Vagina (tissue), 2 donors: ENCODE results near the gene SLC46A3.

ENCODE experiments used
- CTCF ChIP-seq, 3 experiments: fragments of 450-650 bp in 2 of 3; fragments of 200-600 bp in 1 of 3; sonication (generic) in 1 of 3; IDR thresholded peaks; one replicate each; pipeline ENCODE4 v1.5.1; 2017 to 2019; ENCODE audit warnings: antibody characterized with exemption in 3 of 3, mild to moderate bottlenecking in 2 of 3, moderate library complexity in 2 of 3
- POLR2A ChIP-seq, 2 donors: fragments of 450-650 bp; IDR thresholded peaks; one replicate each; pipeline ENCODE4 v1.6.1; 2017; ENCODE audit warnings: antibody characterized with exemption in 2 of 2, mild to moderate bottlenecking in 2 of 2, moderate library complexity in 2 of 2
- POLR2AphosphoS5 ChIP-seq, 2 donors: sonication (generic); formaldehyde crosslinking; IDR thresholded peaks; one replicate each; pipeline ENCODE4 v1.9.0; 2017; ENCODE audit warnings: antibody characterized with exemption in 2 of 2, mild to moderate bottlenecking in 2 of 2, low read depth in 1 of 2; ENCODE audit not compliant: insufficient read depth in 1 of 2

- TF ChIP-seq CTCF (IDR thresholded peaks at IDR 0.05) (no peak), POLR2AphosphoS5 (IDR thresholded peaks at IDR 0.05; ENCODE audit: insufficient read depth in 1 of 2, low read depth in 1 of 2) (no peak), POLR2A (IDR thresholded peaks at IDR 0.05) (no peak)
Measured at GRCh38 chr13:28716511-28716910, 2.3 kb downstream of the SLC46A3 start.
